Measurements from ENCODE around the gene NRG3. TPM values are rescaled to one million over a fixed set of nuclear protein-coding genes. Genes with fewer than 3 reads are reported as not detected.
"Not testable (repeated sequence)": the region's sequence is repeated elsewhere in the genome, so short reads cannot be mapped to it uniquely, and the experiment has no call there.

Gene NRG3
- total and polyA plus RNA-seq, 9 donors, result 0.04 to 4.5 (median 0.15) TPM; not detected in 2

- no peak overlapping the region for H3K4me3 ChIP-seq
- no peaks in the 10 kb centered on the region for H3K36me3 ChIP-seq
- intact Hi-C loops (cut with DNase I), result no loop called here
- no peaks in the 10 kb centered on the region for H3K27me3 ChIP-seq
- no peak overlapping the region for H3K27ac ChIP-seq
- no peaks in the 10 kb centered on the region for H3K9me3 ChIP-seq
- H3K4me1 ChIP-seq (ENCODE audit: insufficient read depth), result no peaks in the 10 kb centered on the region
- DNase-seq, result no peak
- WGBS, 3 donors, result 77 to 86% (median 82%) methylated on average over 1 of the region's 1 CpG
- no peak for TF ChIP-seq POLR2A (IDR thresholded peaks at IDR 0.05)
- no peak for TF ChIP-seq CTCF (IDR thresholded peaks at IDR 0.05)
- no peak for TF ChIP-seq EP300 (IDR thresholded peaks at IDR 0.05)
Observed at GRCh38 chr10:82040336-82040735, 165.3 kb downstream of the NRG3 start.

- TF ChIP-seq CTCF (IDR thresholded peaks at IDR 0.05) (no peak), EP300 (IDR thresholded peaks at IDR 0.05) (no peak), POLR2A (IDR thresholded peaks at IDR 0.05) (no peak)
- DNase-seq, result no peak
- no peaks in the 10 kb centered on the region for H3K27me3 ChIP-seq
- no peaks in the 10 kb centered on the region for H3K36me3 ChIP-seq
- WGBS, 3 donors, result 90 to 97% (median 92%) methylated on average over 2 of the region's 2 CpGs
- intact Hi-C loops (cut with DNase I), result no loop called here
- no peak overlapping the region for H3K4me3 ChIP-seq
- no peaks in the 10 kb centered on the region for H3K4me1 ChIP-seq (ENCODE audit: insufficient read depth)
- no peaks in the 10 kb centered on the region for H3K9me3 ChIP-seq
- no peak overlapping the region for H3K27ac ChIP-seq
Observed at GRCh38 chr10:82041018-82041417, 166.0 kb downstream of the NRG3 start.

- no peak for DNase-seq
- Histone ChIP-seq H3K4me3 (no peak overlapping the region), H3K27ac (no peak overlapping the region), H3K9me3 (no peaks in the 10 kb centered on the region), H3K36me3 (no peaks in the 10 kb centered on the region), H3K27me3 (no peaks in the 10 kb centered on the region), H3K4me1 (ENCODE audit: insufficient read depth) (no peaks in the 10 kb centered on the region)
- WGBS, 3 donors, result 73 to 91% (median 87%) methylated on average over 1 of the region's 1 CpG
- no peak for TF ChIP-seq EP300 (IDR thresholded peaks at IDR 0.05)
- no peak for TF ChIP-seq CTCF (IDR thresholded peaks at IDR 0.05)
- TF ChIP-seq POLR2A (IDR thresholded peaks at IDR 0.05), result no peak
- intact Hi-C loops (cut with DNase I), result no loop called here
Observed at GRCh38 chr10:82056391-82056790, 181.4 kb downstream of the NRG3 start.

GRCh38 chr10:82067192-82067591, 192.2 kb downstream of the NRG3 start:
- H3K4me1 ChIP-seq (ENCODE audit: insufficient read depth); H3K9me3 ChIP-seq; H3K27ac ChIP-seq; intact Hi-C loops (cut with DNase I); DNase-seq; H3K27me3 ChIP-seq; H3K36me3 ChIP-seq; H3K4me3 ChIP-seq: not testable (repeated sequence)
- 83 to 86% (median 85%) methylated on average over 6 of the region's 6 CpGs for WGBS, 3 donors

GRCh38 chr10:82068501-82068900, 193.5 kb downstream of the NRG3 start:
- intact Hi-C loops (cut with DNase I), result no loop called here
- H3K4me1 ChIP-seq (ENCODE audit: insufficient read depth), result no peaks in the 10 kb centered on the region
- DNase-seq, result no peak
- no peak for TF ChIP-seq POLR2A (IDR thresholded peaks at IDR 0.05)
- TF ChIP-seq EP300 (IDR thresholded peaks at IDR 0.05), result no peak
- H3K27me3 ChIP-seq, result no peaks in the 10 kb centered on the region
- H3K4me3 ChIP-seq, result no peak overlapping the region
- 46 to 66% (median 58%) methylated on average over 2 of the region's 2 CpGs for WGBS, 3 donors
- no peaks in the 10 kb centered on the region for H3K9me3 ChIP-seq
- no peaks in the 10 kb centered on the region for H3K36me3 ChIP-seq
- no peak overlapping the region for H3K27ac ChIP-seq

- H3K4me1 ChIP-seq (ENCODE audit: insufficient read depth), result no peaks in the 10 kb centered on the region
- 54 to 73% (median 63%) methylated on average over 2 of the region's 2 CpGs for WGBS, 3 donors
- H3K9me3 ChIP-seq, result no peaks in the 10 kb centered on the region
- H3K27ac ChIP-seq, result no peak overlapping the region
- H3K36me3 ChIP-seq, result no peaks in the 10 kb centered on the region
- H3K4me3 ChIP-seq, result no peak overlapping the region
- no peak for DNase-seq
- TF ChIP-seq POLR2A (IDR thresholded peaks at IDR 0.05) (no peak), CTCF (IDR thresholded peaks at IDR 0.05) (no peak), EP300 (IDR thresholded peaks at IDR 0.05) (no peak)
- intact Hi-C loops (cut with DNase I), result no loop called here
- no peaks in the 10 kb centered on the region for H3K27me3 ChIP-seq
Observed at GRCh38 chr10:82071231-82071630, 196.2 kb downstream of the NRG3 start.

Measured in ovary (tissue), 9 donors.